Measurements from ENCODE around the gene E4F1. TPM values are rescaled to one million over a fixed set of nuclear protein-coding genes. Genes with fewer than 3 reads are reported as not detected.

E4F1 gene
- total and polyA plus RNA-seq, 2 of the 13 experiments (the other 11 are each of a cell fraction or from before 2014, with no cell fraction given), result 13.8 to 19.5 TPM

GRCh38 chr16:2267913-2268666, 44.7 kb downstream of the E4F1 start, which contains the start of gene RNPS1 (continued):
- TF ChIP-seq HBP1 (CRISPR knock-in tag; IDR thresholded peaks at IDR 0.05; ENCODE audit: low read depth) (0 out of 2 replicates have a peak, but pooled peaks have one; percentile 32), KAT2B (IDR thresholded peaks at IDR 0.05; ENCODE audit: borderline replicate concordance, low read depth, low read length) (no peak), ZNF331 (CRISPR knock-in tag; IDR thresholded peaks at IDR 0.05) (peak; percentile 45; the same call in 1 of the 2 replicates), ZBTB37 (CRISPR knock-in tag; IDR thresholded peaks at IDR 0.05) (no peak), YY1 (IDR thresholded peaks at IDR 0.05; ENCODE audit: insufficient read depth, insufficient replicate concordance, low read depth, low read length) (peak; percentile 73), AKAP8 (CRISPR knock-in tag; IDR thresholded peaks at IDR 0.05) (no peak; the same call in 1 of the 2 replicates), SMAD3 (CRISPR knock-in tag; IDR thresholded peaks at IDR 0.05) (no peak; the same call in 1 of the 2 replicates), HNRNPK (IDR thresholded peaks at IDR 0.05; ENCODE audit: low read depth, low read length, poor library complexity, severe bottlenecking) (peak; percentile 27), ZNF432 (CRISPR knock-in tag; IDR thresholded peaks at IDR 0.05; ENCODE audit: borderline replicate concordance) (no peak), AFF4 (CRISPR knock-in tag; IDR thresholded peaks at IDR 0.05) (peak; percentile 52; the same call in 1 of the 2 replicates), ZNF460 (CRISPR knock-in tag; IDR thresholded peaks at IDR 0.05; ENCODE audit: borderline replicate concordance) (peak; percentile 48; the same call in 1 of the 2 replicates), DNMT3B (CRISPR knock-in tag; conservative IDR thresholded peaks at IDR 0.05) (no peak), TBX2 (CRISPR knock-in tag; IDR thresholded peaks at IDR 0.05; ENCODE audit: borderline replicate concordance) (peak; percentile 77), E2F2 (CRISPR knock-in tag; IDR thresholded peaks at IDR 0.05; ENCODE audit: borderline replicate concordance) (peak; percentile 62; the same call in 1 of the 2 replicates), ZUFSP (CRISPR knock-in tag; IDR thresholded peaks at IDR 0.05; ENCODE audit: borderline replicate concordance) (no peak), FOXP1 (IDR thresholded peaks at IDR 0.05) (no peak), FOXP1 (CRISPR knock-in tag; IDR thresholded peaks at IDR 0.05) (no peak), ZNF644 (CRISPR knock-in tag; IDR thresholded peaks at IDR 0.05; ENCODE audit: low read depth) (no peak), GTF2F1 (IDR thresholded peaks at IDR 0.05; ENCODE audit: low read length) (0 out of 2 replicates have a peak, but pooled peaks have one; percentile 26), ZBTB42 (CRISPR knock-in tag; IDR thresholded peaks at IDR 0.05) (no peak; the same call in 1 of the 2 replicates)
